Kidney (tissue), 14 donors: ENCODE results near the gene C4orf50. TPM values are rescaled to one million over a fixed set of nuclear protein-coding genes. Genes with fewer than 3 reads are reported as not detected.

Experiments used
- DNase-seq, 5 donors: peaks; one replicate each; pipeline ENCODE4 v3.0.0-alpha.2; 2013 to 2020
- FAIRE-seq: peaks from 2 replicates; lab custom pipeline; 2012; peaks lifted over from hg19 to GRCh38; lab: Jason Lieb, UNC
- H3K27ac ChIP-seq, 2 donors: one replicate each; pipeline ENCODE4 v1.7.0; 2013; ENCODE audit warnings: low read depth in 2 of 2, low read length in 2 of 2, inconsistent platforms in 1 of 2
- H3K27me3 ChIP-seq: one replicate; pipeline ENCODE4 v1.7.1; 2013; ENCODE audit warnings: low read length, inconsistent platforms; ENCODE audit not compliant: control insufficient read depth, insufficient read depth
- H3K36me3 ChIP-seq, 3 donors: one replicate each; pipeline versions ENCODE4 v1.7.0 to v1.7.1; 2013; ENCODE audit warnings: low read length in 3 of 3, control low read depth in 1 of 3, inconsistent platforms in 1 of 3; ENCODE audit not compliant: insufficient read depth in 3 of 3, control insufficient read depth in 2 of 3
- H3K4me1 ChIP-seq, 3 donors: one replicate each; pipeline versions ENCODE4 v1.7.0 to v1.7.1; 2013; ENCODE audit warnings: low read length in 3 of 3, inconsistent platforms in 1 of 3, low read depth in 1 of 3; ENCODE audit not compliant: control insufficient read depth in 2 of 3, insufficient read depth in 2 of 3
- H3K4me3 ChIP-seq, 3 donors: one replicate each; pipeline versions ENCODE4 v1.7.0 to v1.8.1; 2013; ENCODE audit warnings: low read length in 3 of 3, control low read depth in 1 of 3, inconsistent platforms in 1 of 3
- H3K9ac ChIP-seq, 3 donors: one replicate each; pipeline versions ENCODE4 v1.7.0 to v1.7.1; 2013; ENCODE audit warnings: low read length in 3 of 3, control low read depth in 1 of 3, inconsistent platforms in 1 of 3
- H3K9me3 ChIP-seq, 3 donors: one replicate each; pipeline versions ENCODE4 v1.7.0 to v1.7.1; 2013; ENCODE audit warnings: low read length in 3 of 3, control low read depth in 1 of 3, inconsistent platforms in 1 of 3; ENCODE audit not compliant: control insufficient read depth in 2 of 3, insufficient read depth in 1 of 3
- CTCF ChIP-seq: IDR thresholded peaks from 3 replicates; pipeline ENCODE4 v1.5.1; 2012; ENCODE audit warnings: mild to moderate bottlenecking, moderate library complexity, borderline replicate concordance; ENCODE audit not compliant: insufficient read depth; ENCODE audit errors: extremely low read depth
- intact Hi-C: fragments of 100-400 bp; cut with DNase I; formaldehyde crosslinking; loops from one replicate; pipeline ENCODE4 v1.11.1; 2022
- polyA plus RNA-seq: library from polyadenylated mRNA; stranded (reverse); fragments of 350-450 nt; fragmentation: Illumina TruSeq; extraction: RNeasy Lipid Tissue Mini Kit (QIAGEN cat#74804); gene quantifications from one replicate; pipeline ENCODE4 v1.2.3, GENCODE V29; 2014; ENCODE audit warnings: low read depth, low replicate concordance; ENCODE audit not compliant: insufficient read depth
- total RNA-seq: library from RNA; stranded (reverse); fragmentation: NEBNext Ultra II Directional; extraction: Animal tissue kit (Norgen Biotek cat#: 25700); gene quantifications from one replicate; pipeline ENCODE4 v1.2.1, GENCODE V29; 2021
- donor health status: control.
- donor health status: control.
- donor health status: control.
- donor health status: control.
- donor health status: control.
- donor health status: DM: yes; HTN: yes; CAD: no.
- donor health status: Normal renal cell carcinoma (clear cell type).

The C4orf50 gene
- total and polyA plus RNA-seq, 2 donors from 2014 or later = 0.16 TPM; not detected in 1

DNA sequence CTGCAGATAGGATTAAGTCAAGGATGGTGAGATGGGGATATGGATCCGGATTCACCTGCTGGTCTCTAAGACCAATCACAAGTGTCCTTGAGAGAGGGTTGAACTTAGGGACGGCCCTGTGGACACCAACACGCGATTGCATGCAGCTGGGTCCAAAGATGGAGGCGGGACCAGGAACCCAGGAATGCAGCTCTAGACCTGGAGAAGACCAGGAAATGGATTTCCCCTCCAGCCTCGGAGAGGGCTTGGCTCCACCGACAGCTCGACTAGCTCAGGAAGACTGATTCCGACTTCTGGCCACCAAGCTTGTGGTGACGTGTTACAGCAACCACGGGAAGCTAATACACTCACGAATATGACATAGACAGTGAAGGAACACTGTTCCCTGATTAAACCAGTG, 4.7 kb downstream of the C4orf50 start:
- Histone ChIP-seq H3K27ac (no peak overlapping the region), H3K36me3 (no peaks in the 10 kb centered on the region), H3K4me1 (no peaks in the 10 kb centered on the region), H3K9ac (no peak overlapping the region), H3K27me3 (peaks cover 10% of the 10 kb centered on the region), H3K4me3 (no peak overlapping the region), H3K9me3 (no peaks in the 10 kb centered on the region)
- DNase-seq (peak in 1 of 5 donors; percentile 37), FAIRE-seq (no peak)
- intact Hi-C loops = no loop called here
- TF ChIP-seq CTCF = no peak

- H3K36me3 ChIP-seq = no peaks in the 10 kb centered on the region
- DNase-seq = no peak
- H3K27me3 ChIP-seq = peaks cover 17% of the 10 kb centered on the region
- no peaks in the 10 kb centered on the region for H3K9me3 ChIP-seq
- no peak overlapping the region for H3K27ac ChIP-seq
- no peak overlapping the region for H3K4me3 ChIP-seq
- no peak for FAIRE-seq
- no peak overlapping the region for H3K9ac ChIP-seq
- no peaks in the 10 kb centered on the region for H3K4me1 ChIP-seq
- intact Hi-C loops = no loop called here
- TF ChIP-seq CTCF = no peak
Measured at GRCh38 chr4:6012200-6012599, 6.0 kb downstream of the C4orf50 start.

- intact Hi-C loops = no loop called here
Measured at GRCh38 chr4:6011686-6012085, 6.5 kb downstream of the C4orf50 start.

More at GRCh38 chr4:6011686-6012085, 6.5 kb downstream of the C4orf50 start:
- no peaks in the 10 kb centered on the region for H3K9me3 ChIP-seq
- DNase-seq (peak in 2 of 5 donors; percentile 40 to 80), FAIRE-seq (no peak)
- no peaks in the 10 kb centered on the region for H3K4me1 ChIP-seq
- H3K36me3 ChIP-seq = no peaks in the 10 kb centered on the region
- H3K9ac ChIP-seq = no peak overlapping the region
- peaks cover 22% of the 10 kb centered on the region for H3K27me3 ChIP-seq
- peak; percentile 1 for TF ChIP-seq CTCF
- no peak overlapping the region for H3K4me3 ChIP-seq
- H3K27ac ChIP-seq = no peak overlapping the region
